GM23338 (cell line): ENCODE measurements around the gene ZFP69. TPM values are rescaled to one million over a fixed set of nuclear protein-coding genes. Genes with fewer than 3 reads are reported as not detected.

Experiments
- ATAC-seq: fragments of 200-7000 bp; cut with Tn5 transposase; 3 replicates; pipeline ENCODE4 v1.9.1; 2020
- DNase-seq: peaks from one replicate; pipeline ENCODE4 v3.0.0-alpha.2; 2015; ENCODE audit warnings: low spot score
- H2AFZ ChIP-seq: fragments of 200-600 bp; sonication (generic); 2 replicates; pipeline ENCODE4 v1.8.0; 2016; ENCODE audit warnings: antibody characterized with exemption, mild to moderate bottlenecking, moderate library complexity
- H3F3A ChIP-seq: fragments of 200-600 bp; sonication (generic); replicated peaks from 2 replicates; pipeline ENCODE4 v1.8.0; 2017; ENCODE audit warnings: antibody characterized with exemption, mixed run types, low read depth
- H3K27ac ChIP-seq: fragments of 200-600 bp; sonication (generic); 2 replicates; pipeline ENCODE4 v1.6.1; 2016; ENCODE audit warnings: low read depth
- H3K27me3 ChIP-seq: fragments of 200-600 bp; sonication (generic); 2 replicates; pipeline ENCODE4 v1.8.0; 2016; ENCODE audit warnings: mild to moderate bottlenecking, mixed run types, moderate library complexity; ENCODE audit not compliant: insufficient read depth
- H3K36me3 ChIP-seq: fragments of 200-600 bp; sonication (generic); 2 replicates; pipeline ENCODE4 v1.8.0; 2016; ENCODE audit warnings: mild to moderate bottlenecking; ENCODE audit not compliant: insufficient read depth
- H3K4me1 ChIP-seq: fragments of 200-600 bp; sonication (generic); 2 replicates; pipeline ENCODE4 v1.8.0; 2016; ENCODE audit warnings: mild to moderate bottlenecking, moderate library complexity; ENCODE audit not compliant: insufficient read depth
- H3K4me2 ChIP-seq: fragments of 200-600 bp; sonication (generic); 2 replicates; pipeline ENCODE4 v1.7.1; 2017; ENCODE audit warnings: mixed run types
- H3K4me3 ChIP-seq: fragments of 200-600 bp; sonication (generic); 2 replicates; pipeline ENCODE4 v1.6.1; 2016; ENCODE audit warnings: mixed run types
- H3K79me2 ChIP-seq: fragments of 200-600 bp; sonication (generic); replicated peaks from 2 replicates; pipeline ENCODE4 v1.8.0; 2017; ENCODE audit warnings: mild to moderate bottlenecking; ENCODE audit not compliant: insufficient read depth
- H3K9me2 ChIP-seq: fragments of 200-600 bp; sonication (generic); 2 replicates; pipeline ENCODE4 v1.8.0; 2017; ENCODE audit not compliant: insufficient read depth
- H4K20me1 ChIP-seq: fragments of 200-600 bp; sonication (generic); replicated peaks from 2 replicates; pipeline ENCODE4 v1.8.0; 2017; ENCODE audit warnings: mild to moderate bottlenecking; ENCODE audit not compliant: insufficient read depth
- H3K27ac Mint-ChIP-seq: 2 replicates; pipeline ENCODE4 v1.8.0; 2020; ENCODE audit warnings: inconsistent platforms, mild to moderate bottlenecking, moderate library complexity, mixed read lengths
- H3K27me3 Mint-ChIP-seq: 3 replicates; pipeline ENCODE4 v1.8.0; 2022; ENCODE audit warnings: low read depth, mild to moderate bottlenecking, moderate library complexity, mixed read lengths, inconsistent platforms; ENCODE audit not compliant: insufficient read depth, poor library complexity
- H3K36me3 Mint-ChIP-seq: 3 replicates; pipeline ENCODE4 v1.8.0; 2021; ENCODE audit warnings: low read depth, mild to moderate bottlenecking, inconsistent platforms, moderate library complexity, mixed read lengths
- H3K4me1 Mint-ChIP-seq: 3 replicates; pipeline ENCODE4 v1.8.0; 2020; ENCODE audit warnings: mild to moderate bottlenecking, inconsistent platforms, mixed read lengths
- H3K4me3 Mint-ChIP-seq: 3 replicates; pipeline ENCODE4 v1.8.0; 2021; ENCODE audit warnings: moderate library complexity, mild to moderate bottlenecking, inconsistent platforms, mixed read lengths
- H3K9me3 Mint-ChIP-seq: 3 replicates; pipeline ENCODE4 v1.8.0; 2020; ENCODE audit warnings: moderate library complexity, mild to moderate bottlenecking, inconsistent platforms, mixed read lengths
- CREB1 ChIP-seq: fragments of 250-450 bp; sonication (Bioruptor Pico); IDR thresholded peaks from 2 replicates; pipeline ENCODE4 v1.5.0; 2020; ENCODE audit warnings: low read depth, mild to moderate bottlenecking, moderate library complexity
- EZH2 ChIP-seq: fragments of 200-600 bp; sonication (generic); IDR thresholded peaks from one replicate; pipeline ENCODE4 v1.8.0; 2017; ENCODE audit warnings: antibody characterized with exemption, mild to moderate bottlenecking, low read depth; ENCODE audit not compliant: unreplicated experiment
- EZH2phosphoT487 ChIP-seq: fragments of 200-600 bp; sonication (generic); IDR thresholded peaks from one replicate; pipeline ENCODE4 v1.8.1; 2018; ENCODE audit warnings: antibody characterized with exemption; ENCODE audit not compliant: unreplicated experiment
- JUNB ChIP-seq: IDR thresholded peaks from one replicate; pipeline ENCODE4 v1.6.1; 2016; ENCODE audit warnings: antibody characterized with exemption; ENCODE audit not compliant: unreplicated experiment
- NANOG ChIP-seq: IDR thresholded peaks from 2 replicates; pipeline ENCODE4 v1.6.1; 2016; ENCODE audit warnings: antibody characterized with exemption, borderline replicate concordance
- POLR2AphosphoS5 ChIP-seq: IDR thresholded peaks from 2 replicates; pipeline ENCODE4 v1.6.1; 2016; ENCODE audit warnings: antibody characterized with exemption, low read depth
- STAT1 ChIP-seq: IDR thresholded peaks from one replicate; pipeline ENCODE4 v1.6.1; 2016; ENCODE audit warnings: antibody characterized with exemption; ENCODE audit not compliant: unreplicated experiment
- ZNF114 ChIP-seq: fragments of 250-450 bp; sonication (Bioruptor Pico); IDR thresholded peaks from 2 replicates; pipeline ENCODE4 v1.5.0; 2020; ENCODE audit warnings: mild to moderate bottlenecking, moderate library complexity
- ZNF331 ChIP-seq: fragments of 250-450 bp; sonication (Bioruptor Pico); IDR thresholded peaks from 2 replicates; pipeline ENCODE4 v1.5.0; 2020; ENCODE audit warnings: low read depth, mild to moderate bottlenecking, moderate library complexity
- polyA plus RNA-seq: library from polyadenylated mRNA; unstranded; fragments of >200 nt; fragmentation: Nextera tagmentation; extraction: Ambion mirVana; gene quantifications from 2 replicates; pipeline ENCODE4 v1.2.1, GENCODE V29; 2016
- total RNA-seq: library from RNA; depleted of rRNA; stranded (reverse); fragments of >200 nt; shearing (Covaris generic); gene quantifications from 2 replicates; pipeline ENCODE4 v1.2.3, GENCODE V29; 2014
- TF ChIP-seq, protein P1 (sequence below): fragments of 250-450 bp; sonication (Bioruptor Pico); IDR thresholded peaks from 2 replicates; pipeline ENCODE4 v1.5.0; 2020; ENCODE audit warnings: mild to moderate bottlenecking, moderate library complexity
- TF ChIP-seq, protein P2 (sequence below), 2 experiments: fragments of 200-600 bp in 1 of 2; sonication (generic) in 1 of 2; conservative IDR thresholded peaks; 2 replicates each; pipeline versions ENCODE4 v1.5.1 to v1.6.1; 2016 to 2017; ENCODE audit warnings: antibody characterized with exemption in 2 of 2, low read depth in 2 of 2, mild to moderate bottlenecking in 2 of 2, moderate library complexity in 1 of 2
- TF ChIP-seq, protein P3 (sequence below): IDR thresholded peaks from 2 replicates; pipeline ENCODE4 v1.6.1; 2016; ENCODE audit warnings: antibody characterized with exemption
- TF ChIP-seq, protein P4 (sequence below): IDR thresholded peaks from one replicate; pipeline ENCODE4 v1.6.1; 2018; ENCODE audit warnings: antibody characterized with exemption; ENCODE audit not compliant: unreplicated experiment

The ZFP69 gene
- total and polyA plus RNA-seq, 2 experiments from 2014 or later, result 4.6 to 5.1 TPM

DNA sequence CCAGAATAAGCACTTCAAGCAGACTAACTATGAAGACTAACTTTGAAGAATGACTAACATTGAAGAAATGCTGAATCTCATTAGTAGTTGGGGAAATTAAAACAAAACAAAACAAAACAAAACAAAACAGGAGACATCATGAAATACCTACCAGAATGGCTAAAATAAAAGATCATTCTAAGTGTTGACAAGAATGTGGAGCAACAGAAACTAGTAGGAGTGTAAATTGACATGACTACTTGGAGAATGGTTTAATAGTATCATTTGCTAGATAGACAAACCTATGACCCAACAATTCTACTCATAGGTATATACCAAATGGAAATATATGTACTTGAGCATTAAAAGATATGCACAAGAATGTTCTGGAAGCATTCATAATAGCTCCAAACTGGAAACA is 45.7 kb upstream of the ZFP69 start:
- no peaks in the 10 kb centered on the region for H4K20me1 ChIP-seq
- no peak overlapping the region for H3K27ac ChIP-seq
- no peak for ATAC-seq
- no peak overlapping the region for H3K4me2 ChIP-seq
- Mint-ChIP-seq H3K27me3 (peaks cover 3% of the 10 kb centered on the region), H3K4me3 (no peak overlapping the region), H3K9me3 (no peaks in the 10 kb centered on the region), H3K27ac (no peak overlapping the region), H3K36me3 (no peaks in the 10 kb centered on the region), H3K4me1 (no peaks in the 10 kb centered on the region)
- no peaks in the 10 kb centered on the region for H3K36me3 ChIP-seq
- no peaks in the 10 kb centered on the region for H3K79me2 ChIP-seq
- H3K4me3 ChIP-seq, result no peak overlapping the region
- H3F3A ChIP-seq, result no peaks in the 10 kb centered on the region
- TF ChIP-seq STAT1 (no peak), JUNB (no peak), CREB1 (CRISPR knock-in tag) (no peak), EZH2phosphoT487 (no peak), ZNF114 (CRISPR knock-in tag) (no peak), EZH2 (no peak), ZNF331 (no peak), POLR2AphosphoS5 (no peak), NANOG (no peak)
- TF ChIP-seq, protein P1, sequence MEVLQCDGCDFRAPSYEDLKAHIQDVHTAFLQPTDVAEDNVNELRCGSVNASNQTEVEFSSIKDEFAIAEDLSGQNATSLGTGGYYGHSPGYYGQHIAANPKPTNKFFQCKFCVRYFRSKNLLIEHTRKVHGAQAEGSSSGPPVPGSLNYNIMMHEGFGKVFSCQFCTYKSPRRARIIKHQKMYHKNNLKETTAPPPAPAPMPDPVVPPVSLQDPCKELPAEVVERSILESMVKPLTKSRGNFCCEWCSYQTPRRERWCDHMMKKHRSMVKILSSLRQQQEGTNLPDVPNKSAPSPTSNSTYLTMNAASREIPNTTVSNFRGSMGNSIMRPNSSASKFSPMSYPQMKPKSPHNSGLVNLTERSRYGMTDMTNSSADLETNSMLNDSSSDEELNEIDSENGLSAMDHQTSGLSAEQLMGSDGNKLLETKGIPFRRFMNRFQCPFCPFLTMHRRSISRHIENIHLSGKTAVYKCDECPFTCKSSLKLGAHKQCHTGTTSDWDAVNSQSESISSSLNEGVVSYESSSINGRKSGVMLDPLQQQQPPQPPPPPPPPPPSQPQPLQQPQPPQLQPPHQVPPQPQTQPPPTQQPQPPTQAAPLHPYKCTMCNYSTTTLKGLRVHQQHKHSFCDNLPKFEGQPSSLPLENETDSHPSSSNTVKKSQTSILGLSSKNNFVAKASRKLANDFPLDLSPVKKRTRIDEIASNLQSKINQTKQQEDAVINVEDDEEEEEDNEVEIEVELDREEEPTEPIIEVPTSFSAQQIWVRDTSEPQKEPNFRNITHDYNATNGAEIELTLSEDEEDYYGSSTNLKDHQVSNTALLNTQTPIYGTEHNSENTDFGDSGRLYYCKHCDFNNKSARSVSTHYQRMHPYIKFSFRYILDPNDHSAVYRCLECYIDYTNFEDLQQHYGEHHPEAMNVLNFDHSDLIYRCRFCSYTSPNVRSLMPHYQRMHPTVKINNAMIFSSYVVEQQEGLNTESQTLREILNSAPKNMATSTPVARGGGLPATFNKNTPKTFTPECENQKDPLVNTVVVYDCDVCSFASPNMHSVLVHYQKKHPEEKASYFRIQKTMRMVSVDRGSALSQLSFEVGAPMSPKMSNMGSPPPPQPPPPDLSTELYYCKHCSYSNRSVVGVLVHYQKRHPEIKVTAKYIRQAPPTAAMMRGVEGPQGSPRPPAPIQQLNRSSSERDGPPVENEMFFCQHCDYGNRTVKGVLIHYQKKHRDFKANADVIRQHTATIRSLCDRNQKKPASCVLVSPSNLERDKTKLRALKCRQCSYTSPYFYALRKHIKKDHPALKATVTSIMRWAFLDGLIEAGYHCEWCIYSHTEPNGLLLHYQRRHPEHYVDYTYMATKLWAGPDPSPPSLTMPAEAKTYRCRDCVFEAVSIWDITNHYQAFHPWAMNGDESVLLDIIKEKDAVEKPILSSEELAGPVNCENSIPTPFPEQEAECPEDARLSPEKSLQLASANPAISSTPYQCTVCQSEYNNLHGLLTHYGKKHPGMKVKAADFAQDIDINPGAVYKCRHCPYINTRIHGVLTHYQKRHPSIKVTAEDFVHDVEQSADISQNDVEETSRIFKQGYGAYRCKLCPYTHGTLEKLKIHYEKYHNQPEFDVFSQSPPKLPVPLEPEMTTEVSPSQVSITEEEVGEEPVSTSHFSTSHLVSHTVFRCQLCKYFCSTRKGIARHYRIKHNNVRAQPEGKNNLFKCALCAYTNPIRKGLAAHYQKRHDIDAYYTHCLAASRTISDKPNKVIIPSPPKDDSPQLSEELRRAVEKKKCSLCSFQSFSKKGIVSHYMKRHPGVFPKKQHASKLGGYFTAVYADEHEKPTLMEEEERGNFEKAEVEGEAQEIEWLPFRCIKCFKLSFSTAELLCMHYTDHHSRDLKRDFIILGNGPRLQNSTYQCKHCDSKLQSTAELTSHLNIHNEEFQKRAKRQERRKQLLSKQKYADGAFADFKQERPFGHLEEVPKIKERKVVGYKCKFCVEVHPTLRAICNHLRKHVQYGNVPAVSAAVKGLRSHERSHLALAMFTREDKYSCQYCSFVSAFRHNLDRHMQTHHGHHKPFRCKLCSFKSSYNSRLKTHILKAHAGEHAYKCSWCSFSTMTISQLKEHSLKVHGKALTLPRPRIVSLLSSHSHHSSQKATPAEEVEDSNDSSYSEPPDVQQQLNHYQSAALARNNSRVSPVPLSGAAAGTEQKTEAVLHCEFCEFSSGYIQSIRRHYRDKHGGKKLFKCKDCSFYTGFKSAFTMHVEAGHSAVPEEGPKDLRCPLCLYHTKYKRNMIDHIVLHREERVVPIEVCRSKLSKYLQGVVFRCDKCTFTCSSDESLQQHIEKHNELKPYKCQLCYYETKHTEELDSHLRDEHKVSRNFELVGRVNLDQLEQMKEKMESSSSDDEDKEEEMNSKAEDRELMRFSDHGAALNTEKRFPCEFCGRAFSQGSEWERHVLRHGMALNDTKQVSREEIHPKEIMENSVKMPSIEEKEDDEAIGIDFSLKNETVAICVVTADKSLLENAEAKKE (CRISPR knock-in tag), result no peak
- TF ChIP-seq, protein P2, sequence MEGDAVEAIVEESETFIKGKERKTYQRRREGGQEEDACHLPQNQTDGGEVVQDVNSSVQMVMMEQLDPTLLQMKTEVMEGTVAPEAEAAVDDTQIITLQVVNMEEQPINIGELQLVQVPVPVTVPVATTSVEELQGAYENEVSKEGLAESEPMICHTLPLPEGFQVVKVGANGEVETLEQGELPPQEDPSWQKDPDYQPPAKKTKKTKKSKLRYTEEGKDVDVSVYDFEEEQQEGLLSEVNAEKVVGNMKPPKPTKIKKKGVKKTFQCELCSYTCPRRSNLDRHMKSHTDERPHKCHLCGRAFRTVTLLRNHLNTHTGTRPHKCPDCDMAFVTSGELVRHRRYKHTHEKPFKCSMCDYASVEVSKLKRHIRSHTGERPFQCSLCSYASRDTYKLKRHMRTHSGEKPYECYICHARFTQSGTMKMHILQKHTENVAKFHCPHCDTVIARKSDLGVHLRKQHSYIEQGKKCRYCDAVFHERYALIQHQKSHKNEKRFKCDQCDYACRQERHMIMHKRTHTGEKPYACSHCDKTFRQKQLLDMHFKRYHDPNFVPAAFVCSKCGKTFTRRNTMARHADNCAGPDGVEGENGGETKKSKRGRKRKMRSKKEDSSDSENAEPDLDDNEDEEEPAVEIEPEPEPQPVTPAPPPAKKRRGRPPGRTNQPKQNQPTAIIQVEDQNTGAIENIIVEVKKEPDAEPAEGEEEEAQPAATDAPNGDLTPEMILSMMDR (conservative IDR thresholded peaks at IDR 0.05; ENCODE audit: low read depth in 2 of 2), result no peak
- TF ChIP-seq, protein P3, sequence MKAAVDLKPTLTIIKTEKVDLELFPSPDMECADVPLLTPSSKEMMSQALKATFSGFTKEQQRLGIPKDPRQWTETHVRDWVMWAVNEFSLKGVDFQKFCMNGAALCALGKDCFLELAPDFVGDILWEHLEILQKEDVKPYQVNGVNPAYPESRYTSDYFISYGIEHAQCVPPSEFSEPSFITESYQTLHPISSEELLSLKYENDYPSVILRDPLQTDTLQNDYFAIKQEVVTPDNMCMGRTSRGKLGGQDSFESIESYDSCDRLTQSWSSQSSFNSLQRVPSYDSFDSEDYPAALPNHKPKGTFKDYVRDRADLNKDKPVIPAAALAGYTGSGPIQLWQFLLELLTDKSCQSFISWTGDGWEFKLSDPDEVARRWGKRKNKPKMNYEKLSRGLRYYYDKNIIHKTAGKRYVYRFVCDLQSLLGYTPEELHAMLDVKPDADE, result no peak
- TF ChIP-seq, protein P4, sequence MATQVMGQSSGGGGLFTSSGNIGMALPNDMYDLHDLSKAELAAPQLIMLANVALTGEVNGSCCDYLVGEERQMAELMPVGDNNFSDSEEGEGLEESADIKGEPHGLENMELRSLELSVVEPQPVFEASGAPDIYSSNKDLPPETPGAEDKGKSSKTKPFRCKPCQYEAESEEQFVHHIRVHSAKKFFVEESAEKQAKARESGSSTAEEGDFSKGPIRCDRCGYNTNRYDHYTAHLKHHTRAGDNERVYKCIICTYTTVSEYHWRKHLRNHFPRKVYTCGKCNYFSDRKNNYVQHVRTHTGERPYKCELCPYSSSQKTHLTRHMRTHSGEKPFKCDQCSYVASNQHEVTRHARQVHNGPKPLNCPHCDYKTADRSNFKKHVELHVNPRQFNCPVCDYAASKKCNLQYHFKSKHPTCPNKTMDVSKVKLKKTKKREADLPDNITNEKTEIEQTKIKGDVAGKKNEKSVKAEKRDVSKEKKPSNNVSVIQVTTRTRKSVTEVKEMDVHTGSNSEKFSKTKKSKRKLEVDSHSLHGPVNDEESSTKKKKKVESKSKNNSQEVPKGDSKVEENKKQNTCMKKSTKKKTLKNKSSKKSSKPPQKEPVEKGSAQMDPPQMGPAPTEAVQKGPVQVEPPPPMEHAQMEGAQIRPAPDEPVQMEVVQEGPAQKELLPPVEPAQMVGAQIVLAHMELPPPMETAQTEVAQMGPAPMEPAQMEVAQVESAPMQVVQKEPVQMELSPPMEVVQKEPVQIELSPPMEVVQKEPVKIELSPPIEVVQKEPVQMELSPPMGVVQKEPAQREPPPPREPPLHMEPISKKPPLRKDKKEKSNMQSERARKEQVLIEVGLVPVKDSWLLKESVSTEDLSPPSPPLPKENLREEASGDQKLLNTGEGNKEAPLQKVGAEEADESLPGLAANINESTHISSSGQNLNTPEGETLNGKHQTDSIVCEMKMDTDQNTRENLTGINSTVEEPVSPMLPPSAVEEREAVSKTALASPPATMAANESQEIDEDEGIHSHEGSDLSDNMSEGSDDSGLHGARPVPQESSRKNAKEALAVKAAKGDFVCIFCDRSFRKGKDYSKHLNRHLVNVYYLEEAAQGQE, result no peak
- no peak for DNase-seq
- H2AFZ ChIP-seq, result no peak overlapping the region
- H3K27me3 ChIP-seq, result no peaks in the 10 kb centered on the region
- H3K9me2 ChIP-seq, result no peaks in the 10 kb centered on the region
- H3K4me1 ChIP-seq, result no peaks in the 10 kb centered on the region
